IPS DF 4.7 (cell line): ENCODE results near the gene GOLGA8K.
"Not testable (repeated sequence)": the region's sequence is repeated elsewhere in the genome, so short reads cannot be mapped to it uniquely, and the experiment has no call there.

ENCODE experiments used
- DNase-seq: peaks from one replicate; pipeline ENCODE4 v3.0.0-alpha.2; 2013; ENCODE audit warnings: low spot score; ENCODE audit errors: extremely low read depth

The GOLGA8K gene

GRCh38 chr15:32356909-32357308, 46.2 kb downstream of the GOLGA8K start:
- DNase-seq = not testable (repeated sequence)

- not testable (repeated sequence) for DNase-seq
Observed at GRCh38 chr15:32352748-32353147, 50.3 kb downstream of the GOLGA8K start.

- not testable (repeated sequence) for DNase-seq
Observed at GRCh38 chr15:32350563-32351220, 52.4 kb downstream of the GOLGA8K start.

GRCh38 chr15:32347037-32347436, 56.1 kb downstream of the GOLGA8K start:
- not testable (repeated sequence) for DNase-seq

- not testable (repeated sequence) for DNase-seq
Observed at GRCh38 chr15:32345978-32346547, 57.0 kb downstream of the GOLGA8K start.

- not testable (repeated sequence) for DNase-seq
Observed at GRCh38 chr15:32343921-32344320, 59.2 kb downstream of the GOLGA8K start.
